Fibroblast of pulmonary artery (primary cell): Measurements from ENCODE around the gene PLIN3.
"Not testable (repeated sequence)": the region's sequence is repeated elsewhere in the genome, so short reads cannot be mapped to it uniquely, and the experiment has no call there.

Source experiments
- DNase-seq: peaks from one replicate; pipeline ENCODE4 v3.0.0-alpha.2; 2010; ENCODE audit warnings: low read depth
- H3K4me3 ChIP-seq: replicated peaks from 2 replicates; pipeline ENCODE4 v1.5.1; 2011; ENCODE audit warnings: low read depth, mild to moderate bottlenecking, control low read depth, low read length, moderate library complexity
- TF ChIP-seq, protein P1 (sequence below): IDR thresholded peaks from 2 replicates; pipeline ENCODE4 v1.5.1; 2011; ENCODE audit warnings: mild to moderate bottlenecking, control low read depth, low read length, inconsistent platforms; ENCODE audit errors: missing control alignments

The PLIN3 gene

DNA sequence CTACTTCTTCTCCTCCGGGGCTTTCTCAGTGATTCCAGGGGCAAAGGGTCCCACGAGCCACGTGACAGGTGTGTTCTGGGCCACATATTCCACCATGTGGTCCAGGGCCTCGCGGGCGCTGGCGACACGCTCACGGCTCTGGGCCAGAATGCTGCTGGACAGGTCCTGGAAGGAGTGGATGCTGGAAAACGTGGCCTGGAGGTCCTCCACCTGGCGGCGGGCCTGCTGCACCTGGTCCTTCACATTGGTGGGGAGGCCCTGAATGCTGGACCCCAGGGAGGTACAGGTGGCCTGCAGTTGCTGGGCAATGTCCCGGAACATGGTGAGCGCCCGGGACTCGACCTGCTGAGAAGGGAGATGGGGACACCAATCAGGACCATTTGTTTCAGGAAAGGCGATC lies 28.3 kb downstream of the PLIN3 start:
- DNase-seq, result no peak
- H3K4me3 ChIP-seq, result no peak overlapping the region
- TF ChIP-seq, protein P1, sequence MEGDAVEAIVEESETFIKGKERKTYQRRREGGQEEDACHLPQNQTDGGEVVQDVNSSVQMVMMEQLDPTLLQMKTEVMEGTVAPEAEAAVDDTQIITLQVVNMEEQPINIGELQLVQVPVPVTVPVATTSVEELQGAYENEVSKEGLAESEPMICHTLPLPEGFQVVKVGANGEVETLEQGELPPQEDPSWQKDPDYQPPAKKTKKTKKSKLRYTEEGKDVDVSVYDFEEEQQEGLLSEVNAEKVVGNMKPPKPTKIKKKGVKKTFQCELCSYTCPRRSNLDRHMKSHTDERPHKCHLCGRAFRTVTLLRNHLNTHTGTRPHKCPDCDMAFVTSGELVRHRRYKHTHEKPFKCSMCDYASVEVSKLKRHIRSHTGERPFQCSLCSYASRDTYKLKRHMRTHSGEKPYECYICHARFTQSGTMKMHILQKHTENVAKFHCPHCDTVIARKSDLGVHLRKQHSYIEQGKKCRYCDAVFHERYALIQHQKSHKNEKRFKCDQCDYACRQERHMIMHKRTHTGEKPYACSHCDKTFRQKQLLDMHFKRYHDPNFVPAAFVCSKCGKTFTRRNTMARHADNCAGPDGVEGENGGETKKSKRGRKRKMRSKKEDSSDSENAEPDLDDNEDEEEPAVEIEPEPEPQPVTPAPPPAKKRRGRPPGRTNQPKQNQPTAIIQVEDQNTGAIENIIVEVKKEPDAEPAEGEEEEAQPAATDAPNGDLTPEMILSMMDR, result no peak

GRCh38 chr19:4832776-4833175 lies 34.7 kb downstream of the PLIN3 start:
- no peak overlapping the region for H3K4me3 ChIP-seq
- TF ChIP-seq, protein P1, result no peak
- DNase-seq, result no peak

- DNase-seq, result not testable (repeated sequence)
- H3K4me3 ChIP-seq, result peak overlapping the region; percentile 85
These were observed 35.5 kb downstream of the PLIN3 start for GRCh38 chr19:4831979-4832340.

DNA sequence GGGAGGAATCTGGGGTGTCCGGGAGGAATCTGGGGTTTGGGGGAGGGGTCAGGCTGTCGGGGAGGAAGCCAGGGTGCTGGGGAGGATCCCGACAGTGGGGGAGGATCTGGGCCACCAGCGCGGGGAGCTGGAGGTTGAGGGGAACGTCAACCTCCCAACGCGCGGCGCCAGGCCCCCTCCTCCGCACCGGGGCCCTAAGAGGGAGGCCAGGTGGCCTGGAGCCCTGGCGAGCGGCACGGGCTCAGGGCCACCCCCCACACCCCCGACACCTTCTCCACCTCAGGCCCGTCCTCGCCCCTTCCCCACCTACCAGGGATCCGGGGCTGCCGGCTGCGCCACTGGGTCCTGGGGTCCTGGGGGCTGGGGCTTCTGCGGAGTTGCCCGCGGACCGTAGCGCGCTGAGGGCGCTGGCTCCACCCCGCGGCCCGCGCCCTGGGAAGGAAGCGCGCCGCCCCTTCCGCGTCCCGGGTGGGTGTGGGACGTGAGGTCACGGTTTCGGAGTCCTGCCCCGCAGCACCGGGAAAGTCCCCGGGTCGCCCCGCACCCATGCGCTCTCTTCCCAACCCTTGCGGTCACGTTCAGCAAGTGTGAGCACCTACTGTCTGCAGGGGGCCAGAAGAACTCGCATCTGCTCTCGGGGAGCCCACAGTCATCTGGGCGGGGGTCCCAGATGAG lies 36.0 kb downstream of the PLIN3 start, which contains the start of gene TICAM1:
Gene TICAM1, minus strand, starts transcription at position 409 of the 675 bp plus-strand sequence. CDS start 13,335 bp downstream, outside the sequence.
- peak within 1 kb of the TSS; percentile 85 for H3K4me3 ChIP-seq
- TF ChIP-seq, protein P1, result no peak
- DNase-seq, result peak; percentile 64

DNA sequence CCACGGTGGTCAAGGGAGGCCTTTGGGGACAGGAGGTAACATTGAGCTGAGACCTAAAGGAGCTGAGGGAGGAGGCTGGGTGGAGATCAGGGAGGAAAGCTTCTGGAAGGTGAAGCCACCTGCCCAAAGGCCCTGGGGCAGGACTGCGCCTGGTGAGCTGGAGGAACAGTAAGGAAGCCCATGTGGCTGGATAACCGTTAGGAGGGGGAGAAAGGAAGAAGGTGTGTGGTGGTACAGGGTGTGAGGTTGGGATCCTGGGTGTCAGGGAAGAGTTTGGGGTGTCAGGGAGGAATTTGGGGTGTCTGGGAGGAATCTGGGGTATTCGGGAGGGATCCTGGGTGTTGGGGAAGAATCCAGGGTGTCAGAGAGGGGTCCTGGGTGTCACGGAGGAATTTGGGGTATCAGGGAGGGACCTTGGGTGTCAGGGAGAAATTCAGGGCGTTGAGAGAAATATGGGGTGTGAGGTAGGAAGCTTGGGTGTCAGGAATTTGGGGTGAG lies 36.6 kb downstream of the PLIN3 start:
- TF ChIP-seq, protein P1, result no peak
- peak overlapping the region; percentile 85 for H3K4me3 ChIP-seq
- DNase-seq, result no peak

DNA sequence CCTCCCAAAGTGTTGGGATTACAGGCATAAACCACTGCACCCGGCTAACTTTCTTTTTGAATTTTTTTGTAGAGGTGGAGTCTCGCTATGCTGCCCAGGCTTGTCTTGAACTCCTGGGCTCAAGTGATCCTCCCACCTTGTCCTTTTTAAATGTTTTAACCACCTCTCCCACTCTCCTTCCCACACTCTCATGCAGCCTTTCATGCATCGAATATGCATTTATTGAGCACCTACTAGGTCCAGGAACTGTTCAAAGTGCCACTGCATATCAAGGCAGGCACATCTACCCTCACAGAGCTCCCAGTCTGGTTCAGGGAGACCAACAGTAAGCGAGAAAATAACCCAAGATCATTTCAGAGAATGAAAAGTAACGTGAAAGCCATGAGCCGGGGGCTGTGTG lies 37.1 kb downstream of the PLIN3 start:
- peak overlapping the region; percentile 85 for H3K4me3 ChIP-seq
- TF ChIP-seq, protein P1, result no peak
- DNase-seq, result no peak

DNA sequence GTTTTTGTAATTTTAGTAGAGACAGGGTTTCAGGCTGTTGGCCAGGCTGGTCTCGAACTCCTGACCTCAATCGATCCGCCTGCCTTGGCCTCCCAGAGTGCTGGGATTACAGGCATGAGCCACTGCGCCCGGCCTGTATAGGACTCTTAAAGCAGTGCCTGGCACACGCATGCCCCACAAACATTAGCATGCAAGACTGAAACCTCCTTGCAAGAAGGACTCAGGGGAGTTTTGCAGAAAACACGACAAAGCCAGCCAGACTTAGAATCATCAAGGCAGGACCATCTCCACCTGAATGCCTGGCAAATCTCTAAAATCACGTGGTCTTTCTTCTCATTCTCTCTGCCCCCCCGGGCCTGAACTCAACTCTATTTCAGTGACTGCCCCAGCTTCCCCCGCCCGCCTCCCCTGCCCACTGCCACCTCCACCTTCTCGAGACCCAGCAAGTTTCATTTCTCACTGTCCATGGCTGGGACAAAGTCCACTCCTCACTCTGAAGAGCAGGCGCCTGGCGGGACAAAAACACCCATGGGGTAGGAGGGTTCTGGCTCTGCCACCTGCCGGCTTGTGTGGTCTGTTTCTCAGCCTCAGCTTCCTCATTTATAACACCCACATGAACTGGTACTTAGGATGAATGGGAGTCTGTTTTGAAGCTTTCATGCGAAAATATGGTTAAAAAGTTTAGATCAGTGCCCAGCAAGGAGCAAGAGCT lies 38.3 kb downstream of the PLIN3 start:
- H3K4me3 ChIP-seq, result no peak overlapping the region
- no peak for DNase-seq
- TF ChIP-seq, protein P1, result no peak
